HepG2 (cell line): ENCODE measurements around the gene AKT2. TPM values are rescaled to one million over a fixed set of nuclear protein-coding genes. Genes with fewer than 3 reads are reported as not detected.
A peak's percentile ranks its signal among the peaks of the same experiment; 100 is the strongest.

Experiments used
- AGO2 ChIP-seq: fragments of 200-400 bp; formaldehyde crosslinking; optimal IDR thresholded peaks from 2 replicates; pipeline ENCODE3; 2017; ENCODE audit warnings: mild to moderate bottlenecking, low read depth, low read length, moderate library complexity
- CEBPG ChIP-seq: IDR thresholded peaks from 2 replicates; pipeline ENCODE4 v1.6.1; 2016
- FOXK2 ChIP-seq: fragments of 450-650 bp; IDR thresholded peaks from 2 replicates; pipeline ENCODE4 v1.6.1; 2016
- HDAC1 ChIP-seq: sonication (generic); formaldehyde crosslinking; IDR thresholded peaks from 2 replicates; pipeline ENCODE4 v1.5.1; 2020; ENCODE audit warnings: mild to moderate bottlenecking, missing genetic modification reagents
- HOXA3 ChIP-seq: sonication (generic); formaldehyde crosslinking; IDR thresholded peaks from 2 replicates; pipeline ENCODE4 v1.5.0; 2020; ENCODE audit warnings: missing genetic modification reagents
- MYNN ChIP-seq: sonication (generic); formaldehyde crosslinking; IDR thresholded peaks from 2 replicates; pipeline ENCODE4 v1.4.0; 2020; ENCODE audit warnings: mild to moderate bottlenecking, low read depth, missing genetic modification reagents
- NAIF1 ChIP-seq: sonication (generic); formaldehyde crosslinking; IDR thresholded peaks from 2 replicates; pipeline ENCODE4 v1.5.0; 2020; ENCODE audit warnings: mild to moderate bottlenecking, missing genetic modification reagents, borderline replicate concordance
- PAF1 ChIP-seq: IDR thresholded peaks from 2 replicates; pipeline ENCODE4 v1.6.1; 2016; ENCODE audit warnings: missing genetic modification reagents, missing compliant biosample characterization
- SRSF1 ChIP-seq: fragments of 200-400 bp; formaldehyde crosslinking; optimal IDR thresholded peaks from 2 replicates; pipeline ENCODE3; 2017; ENCODE audit warnings: mild to moderate bottlenecking, low read depth, low read length, moderate library complexity
- STAT5B ChIP-seq: sonication (generic); formaldehyde crosslinking; IDR thresholded peaks from 2 replicates; pipeline ENCODE4 v1.4.0; 2020; ENCODE audit warnings: missing genetic modification reagents
- TEAD3 ChIP-seq: optimal IDR thresholded peaks from 2 replicates; pipeline ENCODE3; 2016; ENCODE audit warnings: borderline replicate concordance
- ZMYM2 ChIP-seq: sonication (generic); formaldehyde crosslinking; IDR thresholded peaks from 2 replicates; pipeline ENCODE4 v1.8.0; 2022; ENCODE audit warnings: mild to moderate bottlenecking, missing genetic modification reagents
- polyA plus RNA-seq, 8 experiments: library from polyadenylated mRNA; depleted of rRNA in 3 of 8; stranded (reverse) in 7 of 8; unstranded in 1 of 8; fragments of >200 nt; fragmentation: Illumina TruSeq in 4 of 8; extraction: Trizol in 4 of 8; gene quantifications; 2 replicates each; pipeline versions ENCODE4 v1.2.1 to v1.2.3, GENCODE V29; 2011 to 2016; ENCODE audit warnings: low read depth in 4 of 8, missing spikeins in 1 of 8, mixed read lengths in 1 of 8; ENCODE audit not compliant: insufficient read depth in 1 of 8
- total RNA-seq, 5 experiments: library from RNA; depleted of rRNA; stranded (reverse); fragments of >200 nt; fragmentation: Illumina TruSeq; extraction: Trizol; gene quantifications; 2 replicates each; pipeline ENCODE4 v1.2.3, GENCODE V29; 2016; ENCODE audit warnings: low read depth in 1 of 5
- TF ChIP-seq, protein P1 (sequence below): sonication (generic); formaldehyde crosslinking; IDR thresholded peaks from 2 replicates; pipeline ENCODE4 v1.4.0; 2020; ENCODE audit warnings: mild to moderate bottlenecking, missing genetic modification reagents, borderline replicate concordance
- TF ChIP-seq, protein P2 (sequence below): IDR thresholded peaks from 2 replicates; pipeline ENCODE4 v1.6.1; 2016; ENCODE audit warnings: mild to moderate bottlenecking
- TF ChIP-seq, protein P3 (sequence below): sonication (generic); formaldehyde crosslinking; IDR thresholded peaks from 2 replicates; pipeline ENCODE4 v1.8.1; 2023; ENCODE audit warnings: missing genetic modification reagents, inconsistent platforms, borderline replicate concordance
- TF ChIP-seq, protein P4 (sequence below): sonication (generic); formaldehyde crosslinking; IDR thresholded peaks from 2 replicates; pipeline ENCODE4 v1.4.0; 2020; ENCODE audit warnings: missing genetic modification reagents
- TF ChIP-seq, protein P5 (sequence below): sonication (generic); formaldehyde crosslinking; IDR thresholded peaks from 2 replicates; pipeline ENCODE4 v1.4.0; 2020; ENCODE audit warnings: mild to moderate bottlenecking, missing genetic modification reagents

Gene AKT2
- total and polyA plus RNA-seq, 2 of the 13 experiments (the other 11 are each of a cell fraction or from before 2014, with no cell fraction given) = 82.1 to 173 TPM

DNA sequence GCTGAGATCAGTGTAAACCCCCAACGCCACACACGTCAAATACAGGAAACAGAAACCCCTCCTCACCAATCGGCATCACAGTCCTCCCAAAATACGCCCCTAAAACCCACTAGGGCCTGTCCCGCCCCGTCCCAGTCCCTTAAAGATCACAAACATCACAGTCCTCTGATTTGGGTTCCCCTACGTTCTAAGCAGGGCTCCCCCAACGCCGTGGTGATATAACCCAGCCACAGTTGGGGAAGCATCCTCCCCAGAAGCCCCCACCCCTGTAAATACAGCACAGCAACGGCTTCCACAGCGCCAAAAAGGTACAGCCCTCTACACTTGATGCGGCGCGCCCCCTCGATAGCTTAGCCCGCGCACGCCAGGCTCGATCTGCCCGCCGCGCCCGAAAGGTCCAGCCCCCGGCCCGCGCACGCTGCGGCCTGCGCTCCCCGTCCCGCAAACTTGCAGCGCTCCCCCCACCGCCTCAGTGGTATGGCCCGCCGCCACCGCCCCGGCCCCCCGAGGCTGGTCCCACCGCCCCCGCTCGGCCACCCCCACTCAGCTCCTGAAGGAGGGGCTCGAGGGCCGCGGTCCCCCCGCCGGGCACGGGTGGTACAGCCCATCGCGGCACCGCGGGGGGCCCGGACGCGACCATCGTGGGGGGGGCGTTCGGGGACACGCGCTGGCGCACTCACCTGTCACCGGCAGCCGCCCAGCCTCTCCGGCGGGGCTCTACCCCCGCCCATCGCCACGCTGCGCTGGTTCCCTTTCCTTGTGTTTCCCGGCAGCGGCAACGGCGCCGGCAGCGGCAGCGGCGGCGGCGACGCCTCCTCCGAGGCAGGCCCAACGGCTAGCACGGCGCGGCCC lies at the start of gene AKT2 (continued):
- TF ChIP-seq AGO2 = peak; percentile 61
- no peak for TF ChIP-seq FOXK2
- TF ChIP-seq, protein P1, sequence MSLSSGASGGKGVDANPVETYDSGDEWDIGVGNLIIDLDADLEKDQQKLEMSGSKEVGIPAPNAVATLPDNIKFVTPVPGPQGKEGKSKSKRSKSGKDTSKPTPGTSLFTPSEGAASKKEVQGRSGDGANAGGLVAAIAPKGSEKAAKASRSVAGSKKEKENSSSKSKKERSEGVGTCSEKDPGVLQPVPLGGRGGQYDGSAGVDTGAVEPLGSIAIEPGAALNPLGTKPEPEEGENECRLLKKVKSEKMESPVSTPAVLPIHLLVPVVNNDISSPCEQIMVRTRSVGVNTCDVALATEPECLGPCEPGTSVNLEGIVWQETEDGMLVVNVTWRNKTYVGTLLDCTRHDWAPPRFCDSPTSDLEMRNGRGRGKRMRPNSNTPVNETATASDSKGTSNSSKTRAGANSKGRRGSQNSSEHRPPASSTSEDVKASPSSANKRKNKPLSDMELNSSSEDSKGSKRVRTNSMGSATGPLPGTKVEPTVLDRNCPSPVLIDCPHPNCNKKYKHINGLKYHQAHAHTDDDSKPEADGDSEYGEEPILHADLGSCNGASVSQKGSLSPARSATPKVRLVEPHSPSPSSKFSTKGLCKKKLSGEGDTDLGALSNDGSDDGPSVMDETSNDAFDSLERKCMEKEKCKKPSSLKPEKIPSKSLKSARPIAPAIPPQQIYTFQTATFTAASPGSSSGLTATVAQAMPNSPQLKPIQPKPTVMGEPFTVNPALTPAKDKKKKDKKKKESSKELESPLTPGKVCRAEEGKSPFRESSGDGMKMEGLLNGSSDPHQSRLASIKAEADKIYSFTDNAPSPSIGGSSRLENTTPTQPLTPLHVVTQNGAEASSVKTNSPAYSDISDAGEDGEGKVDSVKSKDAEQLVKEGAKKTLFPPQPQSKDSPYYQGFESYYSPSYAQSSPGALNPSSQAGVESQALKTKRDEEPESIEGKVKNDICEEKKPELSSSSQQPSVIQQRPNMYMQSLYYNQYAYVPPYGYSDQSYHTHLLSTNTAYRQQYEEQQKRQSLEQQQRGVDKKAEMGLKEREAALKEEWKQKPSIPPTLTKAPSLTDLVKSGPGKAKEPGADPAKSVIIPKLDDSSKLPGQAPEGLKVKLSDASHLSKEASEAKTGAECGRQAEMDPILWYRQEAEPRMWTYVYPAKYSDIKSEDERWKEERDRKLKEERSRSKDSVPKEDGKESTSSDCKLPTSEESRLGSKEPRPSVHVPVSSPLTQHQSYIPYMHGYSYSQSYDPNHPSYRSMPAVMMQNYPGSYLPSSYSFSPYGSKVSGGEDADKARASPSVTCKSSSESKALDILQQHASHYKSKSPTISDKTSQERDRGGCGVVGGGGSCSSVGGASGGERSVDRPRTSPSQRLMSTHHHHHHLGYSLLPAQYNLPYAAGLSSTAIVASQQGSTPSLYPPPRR (CRISPR knock-in tag) = no peak
- TF ChIP-seq, protein P2, sequence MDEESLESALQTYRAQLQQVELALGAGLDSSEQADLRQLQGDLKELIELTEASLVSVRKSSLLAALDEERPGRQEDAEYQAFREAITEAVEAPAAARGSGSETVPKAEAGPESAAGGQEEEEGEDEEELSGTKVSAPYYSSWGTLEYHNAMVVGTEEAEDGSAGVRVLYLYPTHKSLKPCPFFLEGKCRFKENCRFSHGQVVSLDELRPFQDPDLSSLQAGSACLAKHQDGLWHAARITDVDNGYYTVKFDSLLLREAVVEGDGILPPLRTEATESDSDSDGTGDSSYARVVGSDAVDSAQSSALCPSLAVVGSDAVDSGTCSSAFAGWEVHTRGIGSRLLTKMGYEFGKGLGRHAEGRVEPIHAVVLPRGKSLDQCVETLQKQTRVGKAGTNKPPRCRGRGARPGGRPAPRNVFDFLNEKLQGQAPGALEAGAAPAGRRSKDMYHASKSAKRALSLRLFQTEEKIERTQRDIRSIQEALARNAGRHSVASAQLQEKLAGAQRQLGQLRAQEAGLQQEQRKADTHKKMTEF (CRISPR knock-in tag) = peak; percentile 40; the same call in 1 of the 2 replicates
- TF ChIP-seq, protein P3, sequence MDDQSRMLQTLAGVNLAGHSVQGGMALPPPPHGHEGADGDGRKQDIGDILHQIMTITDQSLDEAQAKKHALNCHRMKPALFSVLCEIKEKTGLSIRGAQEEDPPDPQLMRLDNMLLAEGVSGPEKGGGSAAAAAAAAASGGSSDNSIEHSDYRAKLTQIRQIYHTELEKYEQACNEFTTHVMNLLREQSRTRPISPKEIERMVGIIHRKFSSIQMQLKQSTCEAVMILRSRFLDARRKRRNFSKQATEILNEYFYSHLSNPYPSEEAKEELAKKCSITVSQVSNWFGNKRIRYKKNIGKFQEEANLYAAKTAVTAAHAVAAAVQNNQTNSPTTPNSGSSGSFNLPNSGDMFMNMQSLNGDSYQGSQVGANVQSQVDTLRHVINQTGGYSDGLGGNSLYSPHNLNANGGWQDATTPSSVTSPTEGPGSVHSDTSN (CRISPR knock-in tag) = no peak
- 0 out of 2 replicates have a peak, but pooled peaks have one; percentile 28 for TF ChIP-seq MYNN (CRISPR knock-in tag)
- 0 out of 2 replicates have a peak, but pooled peaks have one; percentile 10 for TF ChIP-seq HOXA3 (CRISPR knock-in tag)
- 0 out of 2 replicates have a peak, but pooled peaks have one; percentile 14 for TF ChIP-seq NAIF1 (CRISPR knock-in tag)
- no peak for TF ChIP-seq PAF1
- TF ChIP-seq SRSF1 = peak; percentile 54
- no peak for TF ChIP-seq CEBPG
- TF ChIP-seq, protein P4, sequence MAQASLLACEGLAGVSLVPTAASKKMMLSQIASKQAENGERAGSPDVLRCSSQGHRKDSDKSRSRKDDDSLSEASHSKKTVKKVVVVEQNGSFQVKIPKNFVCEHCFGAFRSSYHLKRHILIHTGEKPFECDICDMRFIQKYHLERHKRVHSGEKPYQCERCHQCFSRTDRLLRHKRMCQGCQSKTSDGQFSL (CRISPR knock-in tag) = peak; percentile 97
- TF ChIP-seq, protein P5, sequence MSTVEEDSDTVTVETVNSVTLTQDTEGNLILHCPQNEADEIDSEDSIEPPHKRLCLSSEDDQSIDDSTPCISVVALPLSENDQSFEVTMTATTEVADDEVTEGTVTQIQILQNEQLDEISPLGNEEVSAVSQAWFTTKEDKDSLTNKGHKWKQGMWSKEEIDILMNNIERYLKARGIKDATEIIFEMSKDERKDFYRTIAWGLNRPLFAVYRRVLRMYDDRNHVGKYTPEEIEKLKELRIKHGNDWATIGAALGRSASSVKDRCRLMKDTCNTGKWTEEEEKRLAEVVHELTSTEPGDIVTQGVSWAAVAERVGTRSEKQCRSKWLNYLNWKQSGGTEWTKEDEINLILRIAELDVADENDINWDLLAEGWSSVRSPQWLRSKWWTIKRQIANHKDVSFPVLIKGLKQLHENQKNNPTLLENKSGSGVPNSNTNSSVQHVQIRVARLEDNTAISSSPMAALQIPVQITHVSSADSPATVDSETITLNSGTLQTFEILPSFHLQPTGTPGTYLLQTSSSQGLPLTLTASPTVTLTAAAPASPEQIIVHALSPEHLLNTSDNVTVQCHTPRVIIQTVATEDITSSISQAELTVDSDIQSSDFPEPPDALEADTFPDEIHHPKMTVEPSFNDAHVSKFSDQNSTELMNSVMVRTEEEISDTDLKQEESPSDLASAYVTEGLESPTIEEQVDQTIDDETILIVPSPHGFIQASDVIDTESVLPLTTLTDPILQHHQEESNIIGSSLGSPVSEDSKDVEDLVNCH = no peak
- peak; percentile 6 for TF ChIP-seq TEAD3
- no peak for TF ChIP-seq ZMYM2
- 0 out of 2 replicates have a peak, but pooled peaks have one; percentile 49 for TF ChIP-seq STAT5B (CRISPR knock-in tag)
- peak; percentile 49; the same call in 1 of the 2 replicates for TF ChIP-seq HDAC1 (CRISPR knock-in tag)
